ENCODE results near the gene CADM2.

DNA sequence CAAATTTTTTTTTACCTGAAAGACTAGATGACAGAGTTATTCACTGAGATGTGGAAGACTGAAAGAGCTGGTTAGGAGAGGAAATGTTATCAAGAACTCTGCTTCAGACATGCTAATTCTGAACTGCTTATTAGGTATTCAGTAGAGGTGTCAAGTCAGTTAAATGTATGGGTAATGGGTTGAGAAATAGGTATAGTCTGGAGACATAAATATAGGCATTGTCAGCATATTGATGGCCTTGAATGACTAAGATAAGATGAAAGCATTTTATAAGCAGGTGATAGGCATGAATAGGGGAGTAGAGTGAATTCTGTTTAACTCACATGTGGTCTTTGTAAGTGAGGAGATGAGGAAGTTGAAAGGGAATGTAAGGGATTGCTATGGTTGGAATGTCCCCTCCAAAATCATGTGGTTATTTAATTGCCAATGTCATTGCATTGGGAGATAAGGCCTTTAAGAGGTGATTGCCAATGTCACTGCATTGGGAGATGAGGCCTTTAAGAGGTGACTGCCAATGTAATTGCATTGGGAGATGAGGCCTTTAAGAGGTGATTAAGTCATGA, 904.2 kb downstream of the CADM2 start:
- TF ChIP-seq, protein P1, sequence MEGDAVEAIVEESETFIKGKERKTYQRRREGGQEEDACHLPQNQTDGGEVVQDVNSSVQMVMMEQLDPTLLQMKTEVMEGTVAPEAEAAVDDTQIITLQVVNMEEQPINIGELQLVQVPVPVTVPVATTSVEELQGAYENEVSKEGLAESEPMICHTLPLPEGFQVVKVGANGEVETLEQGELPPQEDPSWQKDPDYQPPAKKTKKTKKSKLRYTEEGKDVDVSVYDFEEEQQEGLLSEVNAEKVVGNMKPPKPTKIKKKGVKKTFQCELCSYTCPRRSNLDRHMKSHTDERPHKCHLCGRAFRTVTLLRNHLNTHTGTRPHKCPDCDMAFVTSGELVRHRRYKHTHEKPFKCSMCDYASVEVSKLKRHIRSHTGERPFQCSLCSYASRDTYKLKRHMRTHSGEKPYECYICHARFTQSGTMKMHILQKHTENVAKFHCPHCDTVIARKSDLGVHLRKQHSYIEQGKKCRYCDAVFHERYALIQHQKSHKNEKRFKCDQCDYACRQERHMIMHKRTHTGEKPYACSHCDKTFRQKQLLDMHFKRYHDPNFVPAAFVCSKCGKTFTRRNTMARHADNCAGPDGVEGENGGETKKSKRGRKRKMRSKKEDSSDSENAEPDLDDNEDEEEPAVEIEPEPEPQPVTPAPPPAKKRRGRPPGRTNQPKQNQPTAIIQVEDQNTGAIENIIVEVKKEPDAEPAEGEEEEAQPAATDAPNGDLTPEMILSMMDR (IDR thresholded peaks at IDR 0.05; ENCODE audit: insufficient read depth, low read depth, low read length), result no peak
- no peak for TF ChIP-seq EZH2 (IDR thresholded peaks at IDR 0.05; ENCODE audit: insufficient read depth, low read length)
